ENCODE data around the gene MRPS18C.

The MRPS18C gene

GRCh38 chr4:83454686-83455085 lies 1.2 kb upstream of the MRPS18C start:
- peak overlapping the region; percentile 84 for H3K4me3 ChIP-seq (replicated peaks; ENCODE audit: low read depth, low read length)
- TF ChIP-seq CTCF (IDR thresholded peaks at IDR 0.05; ENCODE audit: insufficient read depth, low read length, poor library complexity, severe bottlenecking) = no peak
- no peaks in the 10 kb centered on the region; the same call in none of the 2 replicates for H3K36me3 ChIP-seq (ENCODE audit: control insufficient read depth, insufficient read depth, low read length)

GRCh38 chr4:83456184-83456501 lies 285 bp downstream of the MRPS18C start:
- Histone ChIP-seq H3K36me3 (ENCODE audit: control insufficient read depth, insufficient read depth, low read length) (no peaks in the 10 kb centered on the region; the same call in none of the 2 replicates), H3K4me3 (replicated peaks; ENCODE audit: low read depth, low read length) (peak overlapping the region; percentile 84), H3K27me3 (replicated peaks; ENCODE audit: control insufficient read depth, insufficient read depth, low read length) (no peaks in the 10 kb centered on the region)
- DNase-seq (ENCODE audit: extremely low read depth, insufficient read length) = no peak
- TF ChIP-seq CTCF (IDR thresholded peaks at IDR 0.05; ENCODE audit: insufficient read depth, low read length, poor library complexity, severe bottlenecking) = no peak

More at GRCh38 chr4:83454686-83455085, 1.2 kb upstream of the MRPS18C start:
- no peak for DNase-seq (ENCODE audit: extremely low read depth, insufficient read length)
- H3K27me3 ChIP-seq (replicated peaks; ENCODE audit: control insufficient read depth, insufficient read depth, low read length) = no peaks in the 10 kb centered on the region

- Histone ChIP-seq H3K36me3 (ENCODE audit: control insufficient read depth, insufficient read depth, low read length) (no peaks in the 10 kb centered on the region), H3K27me3 (replicated peaks; ENCODE audit: control insufficient read depth, insufficient read depth, low read length) (no peaks in the 10 kb centered on the region), H3K4me3 (replicated peaks; ENCODE audit: low read depth, low read length) (no peak overlapping the region)
- DNase-seq (ENCODE audit: extremely low read depth, insufficient read length) = no peak
- no peak for TF ChIP-seq CTCF (IDR thresholded peaks at IDR 0.05; ENCODE audit: insufficient read depth, low read length, poor library complexity, severe bottlenecking)
Measured at GRCh38 chr4:83473423-83473822, 17.6 kb downstream of the MRPS18C start.

- Histone ChIP-seq H3K36me3 (ENCODE audit: control insufficient read depth, insufficient read depth, low read length) (no peaks in the 10 kb centered on the region), H3K27me3 (replicated peaks; ENCODE audit: control insufficient read depth, insufficient read depth, low read length) (no peaks in the 10 kb centered on the region), H3K4me3 (replicated peaks; ENCODE audit: low read depth, low read length) (no peak overlapping the region)
- TF ChIP-seq CTCF (IDR thresholded peaks at IDR 0.05; ENCODE audit: insufficient read depth, low read length, poor library complexity, severe bottlenecking) = no peak
- no peak for DNase-seq (ENCODE audit: extremely low read depth, insufficient read length)
Measured at GRCh38 chr4:83473966-83474365, 18.1 kb downstream of the MRPS18C start.

- no peak for TF ChIP-seq CTCF (IDR thresholded peaks at IDR 0.05; ENCODE audit: insufficient read depth, low read length, poor library complexity, severe bottlenecking)
- no peaks in the 10 kb centered on the region for H3K36me3 ChIP-seq (ENCODE audit: control insufficient read depth, insufficient read depth, low read length)
- no peaks in the 10 kb centered on the region for H3K27me3 ChIP-seq (replicated peaks; ENCODE audit: control insufficient read depth, insufficient read depth, low read length)
- peak within 1 kb of the TSS; percentile 77 for H3K4me3 ChIP-seq (replicated peaks; ENCODE audit: low read depth, low read length)
- peak; percentile 94 for DNase-seq (ENCODE audit: extremely low read depth, insufficient read length)
Measured at GRCh38 chr4:83484500-83485461, 28.9 kb downstream of the MRPS18C start, which contains the start of gene ABRAXAS1. TSS of gene ABRAXAS1 (minus strand) at chr4:83485100. CDS start at chr4:83485072, 28 bp downstream.

Measured in GM06990 (cell line).